Endothelial cell of umbilical vein (primary cell): ENCODE measurements around the gene TTC22. TPM values are rescaled to one million over a fixed set of nuclear protein-coding genes. Genes with fewer than 3 reads are reported as not detected.

ENCODE experiments used
- BruUV-seq: library from RNA; stranded (reverse); fragments of 400-500 nt; replicated peaks from 2 replicates; lab custom pipeline; 2021; lab: Mats Ljungman, UMichigan
- CTCF ChIA-PET: fragments of 300-600, 350-600 bp; sonication (Branson Sonifier 250); formaldehyde crosslinking; loops from one replicate; lab custom pipeline; 2021; ENCODE audit warnings: antibody characterized with exemption, inconsistent platforms; lab: Charles Lee
- POLR2A ChIA-PET: fragments of 300-600, 350-600 bp; sonication (Branson Sonifier 250); formaldehyde crosslinking; loops from one replicate; lab custom pipeline; 2021; ENCODE audit warnings: antibody characterized with exemption, inconsistent platforms; lab: Charles Lee
- DNase-seq: peaks from one replicate; pipeline ENCODE4 v3.0.0-alpha.2; 2011; ENCODE audit warnings: low read depth, low spot score
- FAIRE-seq: peaks from 2 replicates; lab custom pipeline; 2011; peaks lifted over from hg19 to GRCh38; lab: Jason Lieb, UNC
- H2AFZ ChIP-seq: 2 replicates; pipeline ENCODE4 v1.6.0; 2012; ENCODE audit warnings: low read depth, low read length, control low read depth, inconsistent platforms
- H3K27ac ChIP-seq: 2 replicates; pipeline ENCODE4 v1.5.1; 2011; ENCODE audit warnings: low read depth, mild to moderate bottlenecking, control low read depth, low read length, moderate library complexity; ENCODE audit not compliant: insufficient read depth
- H3K27me3 ChIP-seq, 2 experiments: 2 replicates each; pipeline versions ENCODE4 v1.6.0 to v1.6.1; 2011; ENCODE audit warnings: low read length in 2 of 2, mixed read lengths in 1 of 2; ENCODE audit not compliant: control insufficient read depth in 2 of 2, insufficient read depth in 2 of 2
- H3K36me3 ChIP-seq, 2 experiments: 2 replicates in 1 of 2; 3 replicates in 1 of 2; pipeline ENCODE4 v1.5.1; 2011; ENCODE audit warnings: low read length in 2 of 2, mild to moderate bottlenecking in 1 of 2, moderate library complexity in 1 of 2; ENCODE audit not compliant: control insufficient read depth in 2 of 2, insufficient read depth in 2 of 2; ENCODE audit errors: extremely low read depth in 1 of 2
- H3K4me1 ChIP-seq: 3 replicates; pipeline ENCODE4 v1.5.1; 2011; ENCODE audit warnings: mild to moderate bottlenecking, low read length; ENCODE audit not compliant: control insufficient read depth, insufficient read depth; ENCODE audit errors: extremely low read depth
- H3K4me2 ChIP-seq: 2 replicates; pipeline ENCODE4 v1.6.1; 2011; ENCODE audit warnings: low read length, control low read depth, mixed read lengths; ENCODE audit not compliant: insufficient read depth
- H3K4me3 ChIP-seq, 3 experiments: fragments of 200-600 bp in 1 of 3; sonication (generic), shearing (Covaris generic) in 1 of 3; replicated peaks in 1 of 3; 2 replicates each; pipeline ENCODE4 v1.5.1; 2011 to 2016; ENCODE audit warnings: control low read depth in 3 of 3, low read length in 3 of 3, mild to moderate bottlenecking in 2 of 3, inconsistent platforms in 1 of 3, low read depth in 1 of 3, moderate library complexity in 1 of 3; ENCODE audit not compliant: insufficient read depth in 1 of 3
- H3K79me2 ChIP-seq: 2 replicates; pipeline ENCODE4 v1.6.0; 2012; ENCODE audit warnings: low read length, inconsistent platforms; ENCODE audit not compliant: control insufficient read depth, insufficient read depth
- H3K9ac ChIP-seq: replicated peaks from 2 replicates; pipeline ENCODE3; 2011; ENCODE audit warnings: low read length, control low read depth; ENCODE audit not compliant: insufficient read depth; ENCODE audit errors: extremely low read depth
- H3K9me1 ChIP-seq: replicated peaks from 3 replicates; pipeline ENCODE4 v1.6.0; 2011; ENCODE audit warnings: mild to moderate bottlenecking, low read length; ENCODE audit not compliant: control insufficient read depth, insufficient read depth; ENCODE audit errors: extremely low read depth
- H3K9me3 ChIP-seq: replicated peaks from 2 replicates; pipeline ENCODE4 v1.5.1; 2012; ENCODE audit warnings: low read length, inconsistent platforms; ENCODE audit not compliant: control insufficient read depth, insufficient read depth
- H4K20me1 ChIP-seq: replicated peaks from 2 replicates; pipeline ENCODE3; 2011; ENCODE audit warnings: mild to moderate bottlenecking, low read length; ENCODE audit not compliant: control insufficient read depth, insufficient read depth; ENCODE audit errors: extremely low read depth
- EZH2 ChIP-seq: IDR thresholded peaks from 2 replicates; pipeline ENCODE4 v1.6.1; 2012; ENCODE audit warnings: borderline replicate concordance, low read depth, mild to moderate bottlenecking, moderate library complexity, low read length, inconsistent platforms; ENCODE audit not compliant: severe bottlenecking
- FOS ChIP-seq: IDR thresholded peaks from 2 replicates; pipeline ENCODE4 v1.6.1; 2011; ENCODE audit warnings: mild to moderate bottlenecking, low read length, moderate library complexity, borderline replicate concordance; ENCODE audit not compliant: insufficient read depth
- GATA2 ChIP-seq: IDR thresholded peaks from 2 replicates; pipeline ENCODE4 v1.7.0; 2011; ENCODE audit warnings: low read depth, mild to moderate bottlenecking, moderate library complexity, mixed read lengths, low read length; ENCODE audit not compliant: insufficient read length, insufficient read depth
- JUN ChIP-seq: IDR thresholded peaks from 2 replicates; pipeline ENCODE4 v1.6.1; 2011; ENCODE audit warnings: borderline replicate concordance, low read depth; ENCODE audit not compliant: insufficient read length, insufficient read depth
- MYC ChIP-seq: IDR thresholded peaks from one replicate; pipeline ENCODE4 v1.6.1; 2011; ENCODE audit warnings: mild to moderate bottlenecking, low read depth, low read length
- POLR2A ChIP-seq: IDR thresholded peaks from 2 replicates; pipeline ENCODE4 v1.6.1; 2012; ENCODE audit warnings: low read depth, mild to moderate bottlenecking, control low read depth, low read length
- POLR2AphosphoS5 ChIP-seq: IDR thresholded peaks from 2 replicates; pipeline ENCODE4 v1.6.1; 2012; ENCODE audit warnings: low read depth, mild to moderate bottlenecking, control low read depth, low read length, moderate library complexity; ENCODE audit not compliant: insufficient read depth
- dilution Hi-C: fragments of 300-500 bp; cut with MboI; formaldehyde crosslinking; loops from one replicate; pipeline ENCODE4 v1.15.0; 2019; ENCODE audit warnings: low sequenced_read_pairs; ENCODE audit not compliant: extremely low pct_ligation_motif_present
- intact Hi-C: fragments of 100-400 bp; cut with micrococcal nuclease; formaldehyde crosslinking; loops from one replicate; pipeline ENCODE4 v1.10.0; 2022
- polyA plus RNA-seq, 4 experiments: library from polyadenylated mRNA; depleted of rRNA in 3 of 4; stranded (reverse) in 3 of 4; unstranded in 1 of 4; fragments of >200 nt; gene quantifications; 2 replicates each; pipeline versions ENCODE4 v1.2.1 to v1.2.3, GENCODE V29; 2011 to 2012; ENCODE audit warnings: missing spikeins in 1 of 4
- total RNA-seq: library from RNA; stranded (reverse); gene quantifications from 2 replicates; pipeline ENCODE4 v1.2.3, GENCODE V29; 2021
- TF ChIP-seq, protein P1 (sequence below), 2 donors: IDR thresholded peaks; 1 replicate in 1 of 2; 2 replicates in 1 of 2; pipeline ENCODE4 v1.5.1; 2011; ENCODE audit warnings: low read length in 2 of 2, mild to moderate bottlenecking in 2 of 2, moderate library complexity in 2 of 2, control low read depth in 1 of 2, inconsistent platforms in 1 of 2, low read depth in 1 of 2; ENCODE audit not compliant: insufficient read depth in 1 of 2; ENCODE audit errors: extremely low read depth in 1 of 2
- TF ChIP-seq, protein P2 (sequence below): IDR thresholded peaks from 2 replicates; pipeline ENCODE4 v1.6.1; 2011; ENCODE audit not compliant: insufficient read depth, insufficient read length

The TTC22 gene
- total and polyA plus RNA-seq, 2 donors (not counting 3 experiments of a cell fraction or from before 2014, with no cell fraction given) = not detected

DNA sequence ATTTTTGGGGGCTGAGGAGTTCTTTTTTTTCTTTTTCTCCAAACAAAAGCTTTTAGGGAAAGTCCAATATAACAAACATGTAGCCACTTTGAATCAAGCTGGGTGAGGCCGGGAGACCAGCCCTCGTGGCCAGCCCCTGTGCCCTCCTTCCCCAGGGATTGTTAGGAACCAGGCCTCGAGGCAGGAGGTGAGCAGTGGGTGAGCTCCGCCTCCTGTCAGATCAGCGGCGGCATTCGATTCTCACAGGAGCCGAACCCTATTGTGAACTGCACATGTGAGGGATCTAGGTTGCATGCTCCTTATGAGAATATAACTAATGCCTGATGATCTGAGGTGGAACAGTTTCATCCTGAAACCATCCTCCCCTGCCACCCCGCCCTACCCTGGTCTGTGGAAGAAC is 41.8 kb upstream of the TTC22 start:
- H3K4me1 ChIP-seq = no peaks in the 10 kb centered on the region
- POLR2A ChIA-PET = no interaction called here
- H3K79me2 ChIP-seq = no peaks in the 10 kb centered on the region
- H3K9ac ChIP-seq = no peak overlapping the region
- intact Hi-C loops = no loop called here
- no peak overlapping the region for H2AFZ ChIP-seq
- no peaks in the 10 kb centered on the region for H3K9me1 ChIP-seq
- no peaks in the 10 kb centered on the region for H3K9me3 ChIP-seq
- DNase-seq (no peak), FAIRE-seq (no peak)
- no peaks in the 10 kb centered on the region for H3K36me3 ChIP-seq
- no TSS peak for BruUV-seq
- H3K27me3 ChIP-seq = no peaks in the 10 kb centered on the region
- CTCF ChIA-PET = interaction anchor here (0.7 to 1.2 kb wide), 2 partner anchors 17 to 31 kb away, joined by 3 read pairs; no protein-coding TSS in a partner anchor
- no peak for TF ChIP-seq MYC
- no peak for TF ChIP-seq POLR2A
- no peak for TF ChIP-seq GATA2
- TF ChIP-seq POLR2AphosphoS5 = no peak
- TF ChIP-seq, protein P1, sequence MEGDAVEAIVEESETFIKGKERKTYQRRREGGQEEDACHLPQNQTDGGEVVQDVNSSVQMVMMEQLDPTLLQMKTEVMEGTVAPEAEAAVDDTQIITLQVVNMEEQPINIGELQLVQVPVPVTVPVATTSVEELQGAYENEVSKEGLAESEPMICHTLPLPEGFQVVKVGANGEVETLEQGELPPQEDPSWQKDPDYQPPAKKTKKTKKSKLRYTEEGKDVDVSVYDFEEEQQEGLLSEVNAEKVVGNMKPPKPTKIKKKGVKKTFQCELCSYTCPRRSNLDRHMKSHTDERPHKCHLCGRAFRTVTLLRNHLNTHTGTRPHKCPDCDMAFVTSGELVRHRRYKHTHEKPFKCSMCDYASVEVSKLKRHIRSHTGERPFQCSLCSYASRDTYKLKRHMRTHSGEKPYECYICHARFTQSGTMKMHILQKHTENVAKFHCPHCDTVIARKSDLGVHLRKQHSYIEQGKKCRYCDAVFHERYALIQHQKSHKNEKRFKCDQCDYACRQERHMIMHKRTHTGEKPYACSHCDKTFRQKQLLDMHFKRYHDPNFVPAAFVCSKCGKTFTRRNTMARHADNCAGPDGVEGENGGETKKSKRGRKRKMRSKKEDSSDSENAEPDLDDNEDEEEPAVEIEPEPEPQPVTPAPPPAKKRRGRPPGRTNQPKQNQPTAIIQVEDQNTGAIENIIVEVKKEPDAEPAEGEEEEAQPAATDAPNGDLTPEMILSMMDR (IDR thresholded peaks at IDR 0.05; ENCODE audit: extremely low read depth in 1 of 2, insufficient read depth in 1 of 2, low read depth in 1 of 2, low read length in 2 of 2) = no peak
- TF ChIP-seq JUN = no peak
- TF ChIP-seq FOS = no peak
- TF ChIP-seq EZH2 = no peak
- TF ChIP-seq, protein P2, sequence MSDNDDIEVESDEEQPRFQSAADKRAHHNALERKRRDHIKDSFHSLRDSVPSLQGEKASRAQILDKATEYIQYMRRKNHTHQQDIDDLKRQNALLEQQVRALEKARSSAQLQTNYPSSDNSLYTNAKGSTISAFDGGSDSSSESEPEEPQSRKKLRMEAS = no peak
- no peaks in the 10 kb centered on the region for H4K20me1 ChIP-seq
- no peak overlapping the region for H3K4me2 ChIP-seq
- dilution Hi-C loops = no loop called here
- no peak overlapping the region for H3K4me3 ChIP-seq
- no peak overlapping the region for H3K27ac ChIP-seq
